Measurements from ENCODE around the gene CDYL. TPM values are rescaled to one million over a fixed set of nuclear protein-coding genes. Genes with fewer than 3 reads are reported as not detected.
"Not testable (repeated sequence)": the region's sequence is repeated elsewhere in the genome, so short reads cannot be mapped to it uniquely, and the experiment has no call there.

The CDYL gene
- total RNA-seq, 1 experiment from 2014 or later = 4.2 TPM

DNA sequence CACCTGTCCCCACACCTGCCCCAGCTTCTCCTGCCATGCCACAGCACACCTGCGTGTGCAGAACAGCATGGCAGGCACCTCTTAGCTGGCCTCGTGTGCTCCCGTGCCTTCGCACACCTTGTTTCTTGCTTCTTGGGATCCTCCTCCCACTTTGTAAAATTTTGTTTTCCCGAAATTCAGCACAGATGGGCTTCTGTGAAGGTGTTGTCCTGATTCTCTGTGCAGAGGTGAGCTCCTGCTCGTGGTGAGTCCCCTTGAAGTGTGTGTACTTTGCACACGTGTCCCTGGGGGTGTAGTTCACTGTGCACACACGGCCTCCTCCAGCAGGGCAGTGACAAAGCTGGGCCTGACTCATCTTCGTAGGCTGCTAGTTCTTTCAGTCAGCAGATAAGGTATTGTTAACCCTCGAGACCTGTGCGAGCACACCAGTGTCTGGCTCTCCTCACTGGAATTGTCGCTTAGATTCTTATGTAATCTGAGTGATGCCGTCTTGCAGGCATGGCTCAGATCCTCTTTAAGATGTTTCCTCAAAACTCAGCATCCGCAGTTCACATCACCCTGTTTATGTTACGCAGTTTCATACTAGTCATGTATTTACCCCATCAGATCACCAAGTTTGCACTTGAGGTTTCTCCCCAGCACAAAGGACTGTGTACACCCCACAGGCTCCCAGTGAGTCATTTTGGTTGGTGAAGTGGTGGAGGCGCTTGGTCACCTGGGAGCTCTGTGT, 77.7 kb downstream of the CDYL start:
- H3K4me3 ChIP-seq (ENCODE audit: low read length) = no peak overlapping the region
- H3K9me2 ChIP-seq (replicated peaks; ENCODE audit: insufficient read depth, low read length) = no peaks in the 10 kb centered on the region
- no peaks in the 10 kb centered on the region for H3K4me1 ChIP-seq (ENCODE audit: low read length)
- no peaks in the 10 kb centered on the region for H3K9me3 ChIP-seq (ENCODE audit: low read length)
- no peak overlapping the region for H3K9ac ChIP-seq (ENCODE audit: low read length)
- no peak for DNase-seq
- H3K27ac ChIP-seq (ENCODE audit: low read length) = no peak overlapping the region
- no peaks in the 10 kb centered on the region for H3K36me3 ChIP-seq (ENCODE audit: insufficient read depth, low read length)
- no peak overlapping the region for H3K4me2 ChIP-seq (ENCODE audit: low read depth, low read length, poor library complexity, severe bottlenecking)
- no peaks in the 10 kb centered on the region for H3K79me2 ChIP-seq (ENCODE audit: low read length)
- H4K20me1 ChIP-seq (ENCODE audit: insufficient read depth, low read depth, low read length) = peaks cover 16% of the 10 kb centered on the region
- no peak overlapping the region for H2AFZ ChIP-seq (ENCODE audit: low read length)
- no peaks in the 10 kb centered on the region for H3K27me3 ChIP-seq (ENCODE audit: low read length)

DNA sequence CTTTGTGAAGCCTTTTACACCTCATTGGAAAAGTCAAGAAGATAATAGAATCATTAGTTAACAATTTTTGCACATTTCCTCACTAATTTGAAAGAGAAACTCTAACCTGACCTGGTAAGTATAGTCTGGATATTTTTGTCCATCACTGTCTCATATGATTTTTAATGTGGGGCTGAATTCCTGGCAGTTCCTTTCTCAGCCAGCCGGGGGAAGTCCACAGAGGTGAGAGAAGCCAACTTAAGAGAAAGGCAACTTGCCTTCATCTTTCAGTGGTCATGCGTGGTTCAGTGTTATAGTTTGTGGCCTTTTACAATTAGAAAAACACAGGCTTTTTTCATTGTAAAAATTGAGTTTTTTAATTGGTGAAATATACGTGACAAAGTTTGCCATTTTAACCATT, 80.6 kb downstream of the CDYL start:
- no peak overlapping the region for H3K4me3 ChIP-seq (ENCODE audit: low read length)
- H3K36me3 ChIP-seq (ENCODE audit: insufficient read depth, low read length) = no peaks in the 10 kb centered on the region
- H3K9me2 ChIP-seq (replicated peaks; ENCODE audit: insufficient read depth, low read length) = no peaks in the 10 kb centered on the region
- DNase-seq = no peak
- H3K27ac ChIP-seq (ENCODE audit: low read length) = no peak overlapping the region
- peaks cover 9% of the 10 kb centered on the region; the same call in 1 of the 2 replicates for H4K20me1 ChIP-seq (ENCODE audit: insufficient read depth, low read depth, low read length)
- no peaks in the 10 kb centered on the region for H3K4me1 ChIP-seq (ENCODE audit: low read length)
- no peak overlapping the region for H3K9ac ChIP-seq (ENCODE audit: low read length)
- H3K79me2 ChIP-seq (ENCODE audit: low read length) = no peaks in the 10 kb centered on the region
- no peaks in the 10 kb centered on the region for H3K27me3 ChIP-seq (ENCODE audit: low read length)
- no peak overlapping the region for H2AFZ ChIP-seq (ENCODE audit: low read length)
- no peaks in the 10 kb centered on the region for H3K9me3 ChIP-seq (ENCODE audit: low read length)
- H3K4me2 ChIP-seq (ENCODE audit: low read depth, low read length, poor library complexity, severe bottlenecking) = no peak overlapping the region

DNA sequence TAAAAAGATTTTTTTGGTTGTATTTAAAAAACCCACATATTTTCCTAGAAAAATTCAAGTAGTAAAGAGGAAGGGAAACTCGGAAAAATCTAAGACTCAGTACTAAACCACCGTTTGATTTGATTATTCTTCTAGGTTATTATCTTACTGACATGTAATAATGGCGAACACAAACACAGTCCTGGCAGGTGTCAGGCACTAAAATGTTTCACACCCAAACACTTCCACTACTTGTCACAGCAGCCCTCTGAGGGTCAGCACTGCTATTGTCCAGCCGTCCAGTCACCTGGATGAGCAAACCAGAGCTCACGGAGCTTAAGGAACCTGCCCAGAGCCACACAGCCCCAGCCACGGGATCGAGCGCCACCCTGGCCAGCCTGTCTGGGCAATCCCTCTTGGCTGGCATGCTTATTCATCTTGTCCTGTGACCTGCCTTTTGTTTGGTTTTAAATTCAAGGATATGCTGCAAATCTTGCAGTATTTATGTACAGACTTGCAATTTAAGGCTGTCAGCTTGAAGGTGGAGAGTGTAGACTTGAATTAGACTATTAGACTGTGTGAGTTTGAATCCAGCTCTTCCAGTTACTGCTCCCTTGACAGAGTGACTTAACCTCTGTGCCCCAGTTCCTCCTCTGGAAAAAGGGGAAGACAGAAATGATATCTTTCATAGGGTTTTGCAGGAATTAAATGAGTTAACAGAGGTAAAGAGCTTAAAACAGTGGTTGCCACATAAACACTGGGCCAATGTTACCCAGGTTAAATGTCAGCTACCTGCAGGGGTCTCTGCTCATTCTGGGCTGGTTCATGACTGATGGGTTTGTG, 82.2 kb downstream of the CDYL start:
- no peak overlapping the region for H3K27ac ChIP-seq (ENCODE audit: low read length)
- no peak for DNase-seq
- 0 out of 2 replicates have a peak, but pooled peaks cover 13% of the 10 kb centered on the region for H4K20me1 ChIP-seq (ENCODE audit: insufficient read depth, low read depth, low read length)
- no peaks in the 10 kb centered on the region for H3K27me3 ChIP-seq (ENCODE audit: low read length)
- no peaks in the 10 kb centered on the region for H3K9me2 ChIP-seq (replicated peaks; ENCODE audit: insufficient read depth, low read length)
- H3K4me2 ChIP-seq (ENCODE audit: low read depth, low read length, poor library complexity, severe bottlenecking) = no peak overlapping the region
- H3K4me1 ChIP-seq (ENCODE audit: low read length) = no peaks in the 10 kb centered on the region
- H3K9me3 ChIP-seq (ENCODE audit: low read length) = no peaks in the 10 kb centered on the region
- no peak overlapping the region for H2AFZ ChIP-seq (ENCODE audit: low read length)
- no peak overlapping the region for H3K4me3 ChIP-seq (ENCODE audit: low read length)
- no peaks in the 10 kb centered on the region for H3K36me3 ChIP-seq (ENCODE audit: insufficient read depth, low read length)
- H3K79me2 ChIP-seq (ENCODE audit: low read length) = no peaks in the 10 kb centered on the region
- no peak overlapping the region for H3K9ac ChIP-seq (ENCODE audit: low read length)

DNA sequence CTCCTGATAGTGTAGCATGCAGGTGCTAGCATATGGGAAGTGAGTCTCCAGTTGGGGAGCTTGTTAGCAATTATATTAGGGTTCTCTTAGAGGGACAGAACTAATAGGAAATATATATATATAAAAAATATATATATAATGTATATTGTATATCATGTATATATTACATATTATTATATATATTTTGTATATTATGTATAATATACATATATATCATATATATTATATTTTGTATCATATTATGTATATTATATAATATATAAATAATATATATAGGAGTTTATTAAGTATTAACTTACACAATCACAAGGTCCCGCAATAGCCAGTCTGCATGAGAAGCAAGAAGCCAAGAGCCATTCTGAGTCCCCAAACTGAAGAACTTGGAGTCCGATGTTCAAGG, 84.2 kb downstream of the CDYL start:
- no peaks in the 10 kb centered on the region for H3K79me2 ChIP-seq (ENCODE audit: low read length)
- no peak overlapping the region for H2AFZ ChIP-seq (ENCODE audit: low read length)
- 0 out of 2 replicates have a peak, but pooled peaks cover 8% of the 10 kb centered on the region for H4K20me1 ChIP-seq (ENCODE audit: insufficient read depth, low read depth, low read length)

DNA sequence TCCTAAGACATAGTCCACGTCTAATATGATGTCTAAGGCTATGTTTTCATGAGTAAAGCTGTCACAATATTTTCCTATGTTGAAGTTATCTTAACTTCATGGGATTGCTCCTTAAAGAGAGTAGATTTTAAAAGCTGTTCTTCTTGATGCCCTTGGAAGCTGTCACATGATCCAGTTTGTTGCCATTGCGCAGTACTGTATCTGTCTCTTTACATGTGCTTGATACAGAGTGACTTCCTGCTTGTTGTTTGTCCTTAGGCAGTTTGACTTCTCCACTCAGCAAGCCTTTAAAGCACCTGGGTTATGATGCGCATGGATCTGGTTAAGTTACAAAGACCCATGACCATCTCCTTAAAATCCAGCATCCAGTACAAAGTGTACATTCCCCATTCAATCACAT, 85.4 kb downstream of the CDYL start:
- H3K27me3 ChIP-seq (ENCODE audit: low read length) = no peaks in the 10 kb centered on the region
- no peaks in the 10 kb centered on the region for H3K36me3 ChIP-seq (ENCODE audit: insufficient read depth, low read length)
- H3K9me2 ChIP-seq (replicated peaks; ENCODE audit: insufficient read depth, low read length) = no peaks in the 10 kb centered on the region
- no peak overlapping the region for H3K4me2 ChIP-seq (ENCODE audit: low read depth, low read length, poor library complexity, severe bottlenecking)
- no peak overlapping the region for H3K9ac ChIP-seq (ENCODE audit: low read length)
- no peaks in the 10 kb centered on the region for H3K79me2 ChIP-seq (ENCODE audit: low read length)
- H3K9me3 ChIP-seq (ENCODE audit: low read length) = no peaks in the 10 kb centered on the region
- H4K20me1 ChIP-seq (ENCODE audit: insufficient read depth, low read depth, low read length) = peaks cover 8% of the 10 kb centered on the region; the same call in 1 of the 2 replicates
- no peaks in the 10 kb centered on the region for H3K4me1 ChIP-seq (ENCODE audit: low read length)
- H3K27ac ChIP-seq (ENCODE audit: low read length) = no peak overlapping the region
- DNase-seq = no peak
- H2AFZ ChIP-seq (ENCODE audit: low read length) = no peak overlapping the region
- no peak overlapping the region for H3K4me3 ChIP-seq (ENCODE audit: low read length)

More for the DNA sequence above, 84.2 kb downstream of the CDYL start:
- Histone ChIP-seq H3K4me1 (ENCODE audit: low read length) (no peaks in the 10 kb centered on the region), H3K9me2 (replicated peaks; ENCODE audit: insufficient read depth, low read length) (no peaks in the 10 kb centered on the region), H3K27me3 (ENCODE audit: low read length) (no peaks in the 10 kb centered on the region), H3K9ac (ENCODE audit: low read length) (no peak overlapping the region), H3K4me3 (ENCODE audit: low read length) (no peak overlapping the region), H3K27ac (ENCODE audit: low read length) (no peak overlapping the region), H3K36me3 (ENCODE audit: insufficient read depth, low read length) (no peaks in the 10 kb centered on the region), H3K9me3 (ENCODE audit: low read length) (no peaks in the 10 kb centered on the region), H3K4me2 (ENCODE audit: low read depth, low read length, poor library complexity, severe bottlenecking) (no peak overlapping the region)
- DNase-seq = no peak

DNA sequence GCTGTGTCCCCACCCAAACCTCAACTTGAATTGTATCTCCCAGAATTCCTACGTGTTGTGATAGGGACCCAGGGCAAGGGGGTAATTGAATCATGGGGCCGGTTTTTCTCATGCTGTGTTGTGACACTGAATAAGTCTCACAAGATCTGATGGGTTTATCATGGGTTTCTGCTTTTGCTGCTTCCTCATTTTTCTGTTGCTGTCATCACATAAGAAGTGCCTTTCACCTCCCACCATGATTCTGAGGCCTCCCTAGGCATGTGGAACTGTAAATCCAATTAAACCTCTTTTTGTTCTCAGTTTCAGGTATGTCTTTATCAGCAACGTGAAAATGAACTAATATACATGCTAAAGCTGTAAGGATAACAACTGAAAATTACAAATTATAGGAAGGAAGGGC, 88.3 kb downstream of the CDYL start:
- Histone ChIP-seq H2AFZ (ENCODE audit: low read length) (no peak overlapping the region), H3K9me2 (replicated peaks; ENCODE audit: insufficient read depth, low read length) (no peaks in the 10 kb centered on the region), H3K9ac (ENCODE audit: low read length) (no peak overlapping the region), H3K4me3 (ENCODE audit: low read length) (no peak overlapping the region), H3K36me3 (ENCODE audit: insufficient read depth, low read length) (no peaks in the 10 kb centered on the region), H3K4me2 (ENCODE audit: low read depth, low read length, poor library complexity, severe bottlenecking) (no peak overlapping the region), H3K27ac (ENCODE audit: low read length) (no peak overlapping the region), H3K9me3 (ENCODE audit: low read length) (no peaks in the 10 kb centered on the region), H3K4me1 (ENCODE audit: low read length) (no peaks in the 10 kb centered on the region), H4K20me1 (ENCODE audit: insufficient read depth, low read depth, low read length) (peaks cover 16% of the 10 kb centered on the region; the same call in 1 of the 2 replicates), H3K79me2 (ENCODE audit: low read length) (no peaks in the 10 kb centered on the region), H3K27me3 (ENCODE audit: low read length) (no peaks in the 10 kb centered on the region)
- DNase-seq = no peak

DNA sequence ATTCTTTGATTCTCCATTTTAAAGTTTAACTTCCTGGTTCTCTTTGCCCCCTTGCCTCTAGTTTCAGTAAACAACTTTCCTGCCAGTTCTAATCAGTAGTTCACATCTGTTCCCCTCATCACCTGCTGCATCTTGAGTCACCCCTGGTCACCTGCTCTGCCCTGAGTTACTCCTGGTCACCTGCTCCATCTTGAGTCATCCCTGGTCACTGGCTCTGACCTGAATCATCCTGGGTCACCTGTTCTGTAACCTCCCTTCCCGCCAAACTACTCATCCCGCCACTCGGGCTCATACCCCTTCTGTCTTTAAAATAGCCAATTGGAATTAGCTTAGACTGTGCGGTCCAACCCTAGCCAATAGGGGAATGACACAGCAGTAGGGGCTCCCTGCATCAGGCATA, 88.8 kb downstream of the CDYL start:
- not testable (repeated sequence) for DNase-seq; H3K4me2 ChIP-seq (ENCODE audit: low read depth, low read length, poor library complexity, severe bottlenecking); H3K36me3 ChIP-seq (ENCODE audit: insufficient read depth, low read length); H3K9me2 ChIP-seq (replicated peaks; ENCODE audit: insufficient read depth, low read length); H3K9ac ChIP-seq (ENCODE audit: low read length); H3K9me3 ChIP-seq (ENCODE audit: low read length); H3K79me2 ChIP-seq (ENCODE audit: low read length); H3K27ac ChIP-seq (ENCODE audit: low read length); H3K4me3 ChIP-seq (ENCODE audit: low read length); H2AFZ ChIP-seq (ENCODE audit: low read length); H3K27me3 ChIP-seq (ENCODE audit: low read length); H3K4me1 ChIP-seq (ENCODE audit: low read length)
- H4K20me1 ChIP-seq (ENCODE audit: insufficient read depth, low read depth, low read length) = peaks cover 16% of the 10 kb centered on the region; the same call in 1 of the 2 replicates

DNA sequence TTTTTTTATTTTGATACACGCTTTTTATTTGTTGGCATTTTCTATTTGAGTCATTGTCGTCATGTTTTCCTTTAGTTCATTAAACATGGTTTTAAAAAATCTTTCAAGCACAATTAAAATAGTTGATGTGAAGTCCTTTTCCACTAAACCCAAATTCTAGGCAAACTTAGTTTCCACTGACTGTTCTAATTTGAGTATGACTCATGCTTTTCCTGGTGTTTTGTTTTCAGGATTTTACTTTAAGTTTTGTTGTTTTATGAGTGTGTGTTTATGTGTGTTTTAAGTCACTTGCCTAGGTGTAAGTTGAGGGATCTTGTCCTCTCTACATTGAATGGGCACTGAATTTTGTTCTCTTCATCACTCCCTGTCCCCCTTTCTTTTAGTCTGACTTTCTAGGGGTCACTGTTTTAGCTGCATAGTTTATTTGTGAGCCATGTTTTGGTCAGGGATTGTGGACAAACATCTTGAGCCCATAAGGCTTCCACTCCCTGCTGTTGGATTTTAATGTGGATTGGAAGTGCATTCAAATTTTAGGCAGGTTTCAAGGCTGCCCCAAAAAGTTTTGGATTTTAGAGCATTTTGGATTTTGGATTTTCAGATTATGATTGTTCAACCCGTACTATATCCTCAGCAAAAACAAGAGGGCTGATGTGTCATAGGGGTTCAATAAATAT, 94.8 kb downstream of the CDYL start:
- no peak overlapping the region for H3K9ac ChIP-seq (ENCODE audit: low read length)
- H4K20me1 ChIP-seq (ENCODE audit: insufficient read depth, low read depth, low read length) = peaks cover 23% of the 10 kb centered on the region
- no peak for DNase-seq
- no peaks in the 10 kb centered on the region for H3K27me3 ChIP-seq (ENCODE audit: low read length)
- no peaks in the 10 kb centered on the region for H3K9me3 ChIP-seq (ENCODE audit: low read length)
- H3K27ac ChIP-seq (ENCODE audit: low read length) = no peak overlapping the region
- no peak overlapping the region for H3K4me3 ChIP-seq (ENCODE audit: low read length)
- no peaks in the 10 kb centered on the region for H3K4me1 ChIP-seq (ENCODE audit: low read length)
- H3K4me2 ChIP-seq (ENCODE audit: low read depth, low read length, poor library complexity, severe bottlenecking) = no peak overlapping the region
- no peaks in the 10 kb centered on the region for H3K36me3 ChIP-seq (ENCODE audit: insufficient read depth, low read length)
- H3K9me2 ChIP-seq (replicated peaks; ENCODE audit: insufficient read depth, low read length) = no peaks in the 10 kb centered on the region
- no peaks in the 10 kb centered on the region for H3K79me2 ChIP-seq (ENCODE audit: low read length)
- no peak overlapping the region for H2AFZ ChIP-seq (ENCODE audit: low read length)
